HG03060 (cell line): ENCODE measurements around the gene BANF1.
A peak's percentile ranks its signal among the peaks of the same experiment; 100 is the strongest.

Source experiments
- ATAC-seq: cut with Tn5 transposase; IDR thresholded peaks from one replicate; pipeline ENCODE4 v1.9.1; 2021; ENCODE audit warnings: low read depth, moderate number of reproducible peaks; ENCODE audit not compliant: unreplicated experiment

BANF1 gene

GRCh38 chr11:66032957-66033735 lies 30.8 kb downstream of the BANF1 start:
- ATAC-seq, result no peak

- ATAC-seq, result no peak
These were observed 33.5 kb downstream of the BANF1 start for GRCh38 chr11:66035653-66036333.

- no peak for ATAC-seq
These were observed 34.0 kb downstream of the BANF1 start for GRCh38 chr11:66036334-66036710.

- ATAC-seq, result no peak
These were observed 35.0 kb downstream of the BANF1 start for GRCh38 chr11:66037327-66037726.

- no peak for ATAC-seq
These were observed 37.5 kb downstream of the BANF1 start for GRCh38 chr11:66039765-66040164.

- ATAC-seq, result no peak
These were observed 40.1 kb downstream of the BANF1 start for GRCh38 chr11:66042227-66042995.

GRCh38 chr11:66042996-66043906 lies 40.9 kb downstream of the BANF1 start:
- ATAC-seq, result no peak

- no peak for ATAC-seq
These were observed 42.5 kb downstream of the BANF1 start for GRCh38 chr11:66044757-66045156.

GRCh38 chr11:66045177-66045639 lies 42.9 kb downstream of the BANF1 start:
- ATAC-seq, result no peak

- ATAC-seq, result no peak
These were observed 44.6 kb downstream of the BANF1 start for GRCh38 chr11:66046901-66047300.

- ATAC-seq, result no peak
These were observed 45.5 kb downstream of the BANF1 start for GRCh38 chr11:66047541-66048365.

- no peak for ATAC-seq
These were observed 46.4 kb downstream of the BANF1 start, which contains the start of gene GAL3ST3 for GRCh38 chr11:66048547-66049323. Gene GAL3ST3, minus strand, starts transcription at chr11:66049161. Its CDS starts 3,746 bp downstream, at chr11:66045415.

GRCh38 chr11:66050581-66051231 lies 48.4 kb downstream of the BANF1 start:
- no peak for ATAC-seq

- ATAC-seq, result no peak
These were observed 49.1 kb downstream of the BANF1 start for GRCh38 chr11:66051371-66051765.

GRCh38 chr11:66051766-66052663 lies 49.7 kb downstream of the BANF1 start, which contains the start of gene SF3B2:
Gene SF3B2, plus strand, starts transcription at chr11:66052364. Its CDS starts 21 bp downstream, at chr11:66052385.
- ATAC-seq, result peak; percentile 79

GRCh38 chr11:66052664-66052982 lies 50.3 kb downstream of the BANF1 start:
- no peak for ATAC-seq
